A549 treated with AZD9567 at 1 μM for 4 hours (cell line): ENCODE results near the gene LYPD6. TPM values are rescaled to one million over a fixed set of nuclear protein-coding genes. Genes with fewer than 3 reads are reported as not detected.

Source experiments
- total RNA-seq: library from RNA; stranded (reverse); fragments of 200-300 nt; extraction: Qiagen RNA extraction; gene quantifications from 5 replicates; pipeline ENCODE4 v1.2.3, GENCODE V29; 2022; ENCODE audit not compliant: insufficient read depth

The LYPD6 gene, protein sequence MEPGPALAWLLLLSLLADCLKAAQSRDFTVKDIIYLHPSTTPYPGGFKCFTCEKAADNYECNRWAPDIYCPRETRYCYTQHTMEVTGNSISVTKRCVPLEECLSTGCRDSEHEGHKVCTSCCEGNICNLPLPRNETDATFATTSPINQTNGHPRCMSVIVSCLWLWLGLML
- total RNA-seq = 0.09 to 0.14 TPM (median 0.10 TPM) in 4 of 5 replicates, not detected in the other

DNA sequence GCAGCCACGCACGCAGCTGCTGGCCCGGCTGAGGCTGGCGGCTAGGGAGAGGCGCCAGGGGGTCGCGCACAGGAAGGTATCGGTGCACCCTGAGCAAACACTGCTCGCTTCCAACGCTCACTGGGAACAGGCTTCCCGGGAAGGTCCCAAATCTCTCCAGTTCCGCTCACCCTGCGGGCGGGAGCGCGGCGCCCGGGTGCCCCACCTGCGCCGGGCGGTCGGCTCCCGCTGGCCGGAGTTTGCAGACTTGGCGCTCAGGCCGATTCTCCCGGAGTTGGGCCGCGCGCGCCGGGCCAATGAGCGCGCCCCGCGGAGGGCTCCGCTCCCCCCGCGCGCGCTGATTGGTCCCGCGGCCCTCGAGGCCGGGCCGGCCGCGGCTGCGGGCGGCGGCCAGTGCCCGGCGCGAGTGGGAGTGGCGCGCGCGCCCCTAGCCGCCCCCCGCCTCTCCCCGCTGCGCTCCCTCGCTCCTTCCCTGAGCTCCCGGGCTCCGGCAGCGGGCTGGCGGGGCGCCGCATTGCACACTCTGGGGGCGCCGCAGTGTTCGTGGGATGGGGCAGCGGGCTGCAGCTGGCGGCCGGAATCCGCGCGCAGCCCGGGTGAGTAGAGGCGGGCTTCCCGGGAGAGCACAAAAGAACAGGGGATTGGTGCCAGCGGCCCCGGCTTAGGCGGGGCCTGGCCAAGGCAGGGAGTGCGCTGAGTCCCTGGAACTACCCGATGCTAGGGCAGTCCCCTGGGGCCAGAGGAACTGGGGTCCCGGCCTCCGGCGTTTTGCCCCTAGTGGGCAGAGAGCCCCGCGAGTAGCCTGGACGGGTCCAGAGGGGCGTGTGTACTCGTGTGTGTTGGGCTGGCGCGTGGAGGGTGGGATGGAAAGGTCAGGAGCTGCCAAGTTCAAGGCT, at the start of gene LYPD6:
TSS of gene LYPD6 (plus strand) at position 461 of the 896 bp plus-strand sequence. CDS start 107,122 bp downstream, outside the sequence.

